Measurements from ENCODE around the gene RPTOR.
"Not testable (repeated sequence)": the region's sequence is repeated elsewhere in the genome, so short reads cannot be mapped to it uniquely, and the experiment has no call there.

RPTOR gene

DNA sequence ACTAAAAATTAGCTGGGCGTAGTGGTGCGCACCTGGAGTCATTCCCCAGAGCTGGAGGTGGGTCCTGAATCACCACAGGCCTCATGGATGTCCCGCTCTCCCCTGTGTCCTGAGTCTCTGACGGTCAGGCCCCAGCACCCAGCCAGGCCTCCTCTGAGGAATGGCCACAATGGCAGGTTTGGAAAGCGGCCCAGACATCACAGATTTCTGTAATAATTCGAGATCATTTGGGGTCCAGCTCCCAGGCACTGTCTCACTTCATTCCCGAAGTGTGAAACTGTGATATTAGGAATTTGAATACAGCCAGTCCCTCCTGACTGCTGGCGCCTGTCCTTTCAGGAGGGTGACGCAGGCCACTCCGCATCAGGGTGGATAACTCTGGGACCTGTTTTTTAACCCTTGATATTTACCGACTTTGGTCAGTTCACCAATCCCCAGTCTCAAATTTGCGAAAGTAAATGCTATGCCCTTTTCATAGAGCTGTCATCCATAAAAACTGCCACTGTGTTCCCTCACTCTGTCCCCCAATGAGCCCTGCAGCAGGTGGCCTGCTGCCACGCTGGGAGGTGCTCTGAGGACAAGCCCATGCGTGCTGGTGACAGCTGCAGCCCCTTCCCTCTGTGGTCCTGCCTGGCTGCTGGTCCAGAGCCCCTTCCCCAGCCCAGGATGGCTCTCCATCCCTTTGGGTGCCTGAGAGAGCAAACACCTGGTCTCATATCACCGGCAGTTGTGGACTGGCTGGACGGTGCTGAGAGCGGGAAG is 28.3 kb upstream of the RPTOR start:
- DNase-seq: no peak

DNA sequence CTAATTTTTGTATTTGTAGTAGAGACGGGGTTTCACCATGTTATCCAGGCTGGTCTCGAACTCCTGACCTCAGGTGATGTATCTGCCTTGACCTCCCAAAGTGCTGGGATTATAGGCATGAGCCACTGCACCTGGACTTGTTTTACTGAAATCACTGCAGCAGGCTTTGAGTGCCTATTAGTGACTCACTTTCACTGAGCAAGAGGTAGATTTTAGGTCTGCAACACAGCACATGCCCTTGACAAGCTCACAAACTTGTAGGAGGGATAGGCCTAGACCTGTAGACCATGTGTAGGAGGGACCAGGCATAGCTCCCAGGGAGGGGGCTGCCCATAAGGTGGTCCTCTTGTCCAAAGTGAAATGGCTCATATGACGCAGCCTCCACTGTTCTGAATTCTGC is 27.0 kb upstream of the RPTOR start:
- DNase-seq: no peak

DNA sequence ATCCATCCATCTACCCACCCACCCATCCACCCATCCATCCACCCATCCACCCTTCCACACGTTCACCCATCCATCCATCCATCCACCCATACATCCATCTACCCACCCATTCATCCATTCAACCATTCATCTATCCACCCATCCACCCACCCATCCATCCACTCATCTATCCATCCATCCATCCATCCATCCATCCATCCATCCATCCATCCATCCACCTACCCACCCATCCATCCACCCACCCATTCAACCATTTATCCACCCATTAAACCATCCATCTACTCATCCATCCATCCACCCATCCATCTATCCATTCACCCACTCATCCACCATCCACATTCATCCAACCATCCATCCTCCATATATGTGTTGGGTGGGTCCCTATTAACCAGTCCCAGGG is 26.2 kb upstream of the RPTOR start:
- DNase-seq: no peak

DNA sequence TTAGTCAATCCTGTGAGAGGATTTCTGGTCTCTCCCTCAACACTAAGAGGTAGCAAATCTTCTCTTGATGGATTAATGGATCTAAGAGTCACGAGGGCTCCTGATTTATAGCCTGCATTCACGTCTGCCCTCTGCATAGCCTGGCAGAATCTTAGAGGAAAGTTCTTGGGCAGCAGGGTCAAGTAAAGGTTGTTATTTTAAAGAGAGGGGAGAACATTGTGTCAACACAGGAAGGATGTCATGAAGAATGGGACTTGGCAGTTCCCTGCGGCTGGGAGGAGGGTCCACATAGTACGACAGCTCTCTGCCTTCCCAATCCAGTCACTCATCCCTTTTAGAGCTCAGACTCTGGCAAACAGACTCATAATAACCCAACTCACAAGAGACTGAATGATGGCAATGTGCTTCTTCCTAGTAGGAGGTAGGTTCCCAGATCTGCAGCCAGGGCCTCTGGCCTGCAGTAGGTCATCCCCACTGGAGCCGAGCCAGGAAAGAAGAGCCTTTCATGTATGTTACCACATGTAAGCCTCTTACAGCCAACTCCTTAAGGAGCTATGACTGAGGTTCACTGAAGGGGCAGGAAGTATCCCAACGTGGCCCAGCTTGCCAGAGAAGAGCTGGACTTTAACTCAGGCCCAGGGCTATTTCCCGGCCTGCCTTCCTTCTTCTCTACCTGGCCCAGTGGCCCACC is 25.4 kb upstream of the RPTOR start:
- DNase-seq: no peak

DNA sequence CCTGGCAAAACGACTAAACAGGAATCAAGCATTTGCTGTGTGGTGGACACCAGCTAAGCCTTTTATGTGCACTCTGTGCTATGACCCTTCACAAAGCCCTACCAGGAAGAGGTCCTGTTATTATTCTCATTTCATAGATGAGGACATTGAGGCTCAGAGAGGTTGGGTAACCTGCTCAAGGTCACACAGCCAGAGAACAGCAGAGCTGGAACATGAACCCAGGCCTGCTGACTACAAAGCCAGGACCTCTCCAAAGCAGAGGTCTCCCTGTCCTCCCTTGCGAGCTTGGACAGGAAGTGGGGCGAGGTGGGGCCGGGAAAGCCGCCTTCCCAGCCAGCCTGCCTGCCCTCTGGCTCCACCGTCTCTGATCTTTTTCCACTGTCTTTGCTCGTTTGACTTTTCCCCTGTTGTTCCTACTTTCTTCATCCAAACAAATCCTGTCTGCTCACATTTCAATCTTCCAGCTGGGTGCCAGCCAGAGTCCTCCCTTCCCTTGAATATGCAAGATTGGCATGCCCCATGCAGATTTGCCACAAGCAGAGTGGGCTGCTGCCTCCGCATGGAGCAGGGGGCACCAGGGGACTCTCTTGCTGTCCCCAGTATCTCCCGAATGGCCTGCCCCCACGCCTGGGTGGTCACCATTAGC is 23.7 kb upstream of the RPTOR start:
- DNase-seq: no peak

DNA sequence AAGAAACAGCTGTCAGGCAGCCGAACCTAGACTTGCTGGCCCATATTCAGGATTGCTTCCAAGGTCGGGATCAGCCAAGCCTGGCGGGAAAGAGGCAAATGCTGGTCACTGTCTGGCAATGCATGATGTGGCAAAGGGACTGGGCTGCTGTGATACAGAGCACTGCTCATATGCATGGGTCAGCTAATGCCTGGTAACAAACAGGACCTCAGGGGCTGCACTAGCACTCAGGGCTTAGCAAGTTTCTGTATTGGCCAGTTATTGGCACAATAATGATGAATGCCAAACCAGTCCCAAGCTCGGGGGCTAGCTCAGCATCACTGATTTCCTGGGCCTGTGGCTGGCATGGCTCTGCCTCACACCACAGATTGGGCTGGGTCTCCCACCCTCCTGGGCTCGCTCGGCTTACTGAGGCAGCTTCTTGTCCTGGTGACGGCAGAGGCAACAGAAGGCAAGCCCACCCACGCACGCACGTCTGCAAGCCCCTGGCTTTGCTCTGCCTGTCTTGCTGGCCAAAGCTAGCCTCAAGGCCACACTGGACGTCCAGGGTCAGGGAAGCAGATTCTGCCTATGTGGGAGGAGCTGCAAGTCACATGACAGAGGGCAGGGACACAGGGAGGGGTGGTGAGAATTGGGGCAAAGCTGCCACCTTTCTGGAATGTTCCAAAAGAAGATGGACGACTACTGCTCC is 21.4 kb upstream of the RPTOR start:
- no peak for DNase-seq

DNA sequence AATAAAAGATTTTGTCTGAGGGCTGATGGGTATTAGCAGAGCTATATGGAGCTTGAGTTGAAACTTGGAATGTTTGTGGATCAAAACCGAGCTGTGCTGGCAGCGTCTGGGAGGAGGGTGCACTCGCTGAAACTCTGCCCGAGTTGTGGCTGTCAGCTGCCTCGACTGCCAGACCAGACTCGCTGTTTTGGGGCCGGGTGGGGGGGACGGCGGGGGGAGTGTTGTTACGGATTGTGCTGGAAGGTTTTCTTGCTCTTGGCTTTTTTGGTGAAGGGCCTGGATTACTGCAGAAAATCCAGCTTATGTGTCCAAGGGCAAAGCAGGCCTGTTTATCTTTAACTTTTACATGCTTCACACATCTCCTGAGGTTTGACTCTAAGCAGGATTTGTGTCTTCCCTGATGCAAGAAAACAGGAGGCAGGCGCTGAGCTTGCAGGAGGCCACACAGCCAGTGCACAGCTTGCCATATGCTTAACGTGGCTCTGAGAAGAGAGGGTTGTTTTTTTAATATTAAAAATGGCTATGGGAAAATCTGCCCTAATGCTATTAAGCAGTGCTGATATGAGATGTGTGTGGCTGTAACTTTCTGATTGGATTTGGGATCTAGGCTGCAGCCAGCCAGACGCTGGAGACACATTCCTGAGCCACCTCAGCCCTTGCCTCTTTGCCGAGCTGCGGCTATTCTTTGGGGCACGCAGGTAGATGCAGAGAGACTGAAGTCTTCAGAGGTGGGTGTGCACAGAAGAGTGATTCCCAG is 20.5 kb upstream of the RPTOR start:
- DNase-seq: no peak

DNA sequence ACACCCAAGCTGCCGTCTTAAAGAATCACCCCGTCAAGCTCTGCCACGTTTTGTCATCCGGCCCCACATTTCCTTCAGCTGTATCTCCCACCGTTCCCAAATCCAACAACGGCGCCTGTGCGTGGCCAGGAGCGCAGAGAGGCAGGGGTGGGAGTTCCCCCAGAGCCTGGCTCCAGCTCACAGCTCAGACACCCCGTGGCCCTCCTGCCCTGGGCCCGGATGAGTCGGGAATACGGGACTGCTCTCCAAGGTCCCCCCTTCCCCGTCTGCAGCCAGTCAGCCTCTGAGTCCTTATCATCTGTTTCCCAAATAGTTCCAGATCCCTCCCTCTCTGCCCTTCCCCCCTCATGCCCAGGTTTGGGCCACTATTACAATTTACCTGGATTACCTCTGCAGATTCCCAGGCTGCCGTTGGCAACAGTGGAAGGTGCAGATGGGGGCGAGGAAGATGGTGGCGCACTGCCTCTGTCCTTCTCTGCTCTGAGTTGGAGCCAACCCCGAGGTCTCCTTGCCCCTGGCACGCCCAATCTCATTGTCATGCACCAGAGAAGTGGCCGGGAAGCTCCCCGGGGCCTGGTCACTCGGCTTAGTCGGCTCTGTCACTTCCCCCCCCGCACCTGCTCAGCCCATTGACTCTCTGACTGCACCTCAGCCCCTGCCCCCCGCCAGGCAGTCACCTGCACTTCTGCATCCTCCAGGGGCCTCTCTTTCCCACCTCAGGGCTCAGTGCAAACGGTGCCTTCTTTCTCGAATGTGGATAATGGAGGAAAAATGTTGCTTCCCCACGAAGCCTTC is 18.3 kb upstream of the RPTOR start:
- no peak for DNase-seq

DNA sequence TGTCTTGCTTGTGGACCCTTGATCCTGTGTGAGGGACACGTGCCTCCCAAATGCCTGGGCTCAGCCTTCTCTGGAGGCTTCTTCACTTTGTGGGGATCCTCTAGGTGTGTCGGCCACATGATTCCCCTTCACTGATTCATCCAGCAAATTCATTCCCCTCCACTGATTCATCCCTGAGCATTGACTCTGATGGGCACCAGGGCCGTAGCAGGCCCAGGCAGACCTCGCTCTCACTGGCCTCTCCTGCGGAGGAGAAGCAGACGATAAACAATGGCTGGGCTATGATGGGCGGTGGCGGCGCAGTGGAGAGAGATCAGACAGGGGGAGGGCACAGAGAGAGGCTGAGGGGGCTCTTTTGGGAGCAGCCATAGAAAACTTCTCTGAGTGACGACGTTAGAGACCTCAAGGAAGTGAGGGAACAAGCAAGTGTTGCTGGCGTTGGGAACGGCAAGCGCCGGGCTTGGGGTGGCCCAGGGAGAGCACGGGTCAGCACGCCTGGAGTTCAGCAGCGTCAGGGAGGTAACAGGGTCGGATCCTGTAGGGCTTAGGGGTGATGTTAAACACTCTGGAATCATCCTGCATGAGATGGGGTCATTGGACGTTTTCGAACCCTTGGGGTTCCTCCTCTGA is 17.5 kb upstream of the RPTOR start:
- no peak for DNase-seq

DNA sequence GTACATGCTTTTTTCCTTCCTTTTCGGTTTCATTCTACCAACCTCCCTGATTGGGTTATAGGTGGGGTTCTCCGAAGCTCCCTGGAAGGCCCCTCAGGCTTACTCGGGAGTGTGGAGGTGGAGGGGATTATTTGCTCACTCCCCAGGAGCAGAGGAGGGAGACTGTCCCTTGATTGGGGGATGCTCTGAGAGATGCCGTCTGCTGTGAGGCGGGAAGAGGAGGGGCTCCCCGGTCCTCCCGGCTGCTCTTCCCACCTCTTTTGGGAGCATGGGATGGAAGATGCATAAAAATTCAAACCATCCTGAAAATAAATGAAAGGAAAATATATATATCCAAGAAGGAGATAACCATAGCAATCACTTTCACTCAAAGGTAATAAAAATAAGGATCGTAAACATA is 16.1 kb upstream of the RPTOR start:
- no peak for DNase-seq

DNA sequence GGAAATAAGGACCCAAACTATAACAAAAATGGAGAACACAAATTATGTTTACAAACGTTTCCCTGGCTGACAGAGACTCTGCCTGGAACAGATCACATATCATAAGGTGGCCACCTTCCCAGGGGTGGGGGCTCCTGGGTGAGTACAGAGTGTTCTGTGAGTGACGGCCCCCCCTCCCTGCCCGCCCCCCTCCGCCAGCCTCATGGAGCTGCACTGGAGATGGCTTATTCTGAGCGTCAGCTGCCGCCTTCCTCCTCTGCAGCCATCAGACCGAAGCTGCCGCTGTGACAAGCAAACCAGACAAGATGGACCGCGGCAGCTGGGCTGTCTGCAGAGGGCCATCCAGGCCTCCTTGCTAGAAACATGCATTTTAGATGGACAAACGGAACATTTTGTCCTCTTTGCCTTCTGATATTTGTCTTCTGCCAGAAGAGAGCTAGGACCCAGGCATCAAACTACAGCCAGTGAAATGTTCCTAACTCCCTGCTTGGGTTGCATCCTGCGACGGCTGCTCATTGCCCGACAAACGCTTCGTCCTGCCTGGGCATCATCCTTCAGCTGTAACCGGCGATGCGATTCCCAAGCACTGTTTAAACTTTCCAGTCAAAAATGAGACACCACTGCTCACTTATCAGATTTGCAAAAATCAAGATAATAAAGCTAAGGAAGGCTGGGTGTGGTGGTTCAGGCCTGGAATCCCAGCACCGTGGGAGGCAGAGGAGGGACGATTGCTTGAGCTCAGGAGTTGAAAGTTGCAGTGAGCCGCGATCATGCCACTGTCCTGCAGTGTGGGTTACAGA is 15.3 kb upstream of the RPTOR start:
- DNase-seq: no peak

DNA sequence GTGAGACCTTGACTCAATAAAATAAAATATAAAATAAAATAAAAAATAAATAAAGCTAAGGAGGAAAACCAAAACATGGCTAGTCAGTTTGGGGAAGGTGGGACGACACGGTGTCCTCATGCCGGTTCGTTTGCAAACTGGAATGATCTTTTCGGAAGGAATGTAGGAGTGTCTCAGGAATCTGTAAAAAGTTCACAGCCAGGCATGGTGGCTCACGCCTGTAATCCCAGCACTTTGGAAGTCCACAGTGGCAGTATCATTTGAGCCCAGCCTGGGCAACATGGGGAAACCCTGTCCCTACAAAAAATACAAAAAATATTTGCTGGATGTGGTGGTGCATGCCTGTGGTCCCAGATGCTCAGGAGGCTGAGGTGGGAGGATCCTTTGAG is 14.7 kb upstream of the RPTOR start:
- no peak for DNase-seq

DNA sequence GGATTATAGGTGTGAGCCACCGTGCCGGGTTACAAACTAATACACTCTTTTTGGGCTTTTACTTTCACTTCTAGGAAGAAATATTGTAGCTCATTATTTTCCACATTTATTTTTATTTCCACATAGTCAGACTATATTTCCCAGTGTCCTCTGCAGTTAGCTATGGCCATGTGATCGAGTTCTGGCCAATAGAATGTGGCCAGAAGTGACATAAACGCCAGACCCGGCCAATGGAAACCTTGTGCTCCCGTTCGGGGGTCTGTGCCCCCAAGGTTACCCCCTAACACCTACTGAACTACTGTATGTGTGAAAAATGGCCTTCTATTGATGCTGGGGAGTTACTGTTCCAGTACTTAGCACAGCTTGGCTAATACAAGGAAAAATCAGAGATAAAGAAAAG is 13.2 kb upstream of the RPTOR start:
- DNase-seq: no peak

DNA sequence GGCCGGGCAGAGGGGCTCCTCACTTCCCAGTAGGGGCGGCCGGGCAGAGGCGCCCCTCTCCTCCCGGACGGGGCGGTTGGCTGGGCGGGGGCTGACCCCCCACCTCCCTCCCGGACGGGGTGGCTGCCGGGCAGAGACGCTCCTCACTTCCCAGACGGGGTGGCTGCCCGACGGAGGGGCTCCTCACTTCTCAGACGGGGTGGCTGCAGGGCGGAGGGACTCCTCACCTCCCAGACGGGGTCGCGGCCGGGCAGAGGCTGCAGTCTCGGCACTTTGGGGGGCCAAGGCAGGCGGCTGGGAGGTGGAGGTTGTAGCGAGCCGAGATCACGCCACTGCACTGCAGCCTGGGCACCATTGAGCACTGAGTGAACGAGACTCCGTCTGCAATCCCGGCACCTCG is 7.3 kb upstream of the RPTOR start:
- not testable (repeated sequence) for DNase-seq

DNA sequence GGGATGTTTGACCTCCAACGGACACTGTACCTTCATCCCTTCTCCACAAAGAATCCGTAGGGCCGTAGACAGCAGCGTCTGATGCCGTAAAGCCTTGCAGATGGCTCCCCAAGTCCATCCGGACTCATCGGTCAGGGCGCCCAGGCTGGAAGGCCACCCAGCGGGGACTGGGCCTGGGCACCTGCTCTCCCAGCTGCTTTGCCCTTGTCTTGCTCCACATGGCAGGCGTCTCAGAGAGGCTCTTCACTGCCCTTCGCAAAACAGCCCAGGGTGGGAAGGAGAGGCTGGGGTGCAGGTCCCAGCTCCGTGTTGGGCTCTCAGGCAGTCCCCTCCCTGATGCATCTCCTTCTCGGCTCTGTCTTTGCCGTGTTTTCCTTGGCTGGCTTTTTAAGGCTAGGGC is 6.2 kb upstream of the RPTOR start:
- DNase-seq: no peak

DNA sequence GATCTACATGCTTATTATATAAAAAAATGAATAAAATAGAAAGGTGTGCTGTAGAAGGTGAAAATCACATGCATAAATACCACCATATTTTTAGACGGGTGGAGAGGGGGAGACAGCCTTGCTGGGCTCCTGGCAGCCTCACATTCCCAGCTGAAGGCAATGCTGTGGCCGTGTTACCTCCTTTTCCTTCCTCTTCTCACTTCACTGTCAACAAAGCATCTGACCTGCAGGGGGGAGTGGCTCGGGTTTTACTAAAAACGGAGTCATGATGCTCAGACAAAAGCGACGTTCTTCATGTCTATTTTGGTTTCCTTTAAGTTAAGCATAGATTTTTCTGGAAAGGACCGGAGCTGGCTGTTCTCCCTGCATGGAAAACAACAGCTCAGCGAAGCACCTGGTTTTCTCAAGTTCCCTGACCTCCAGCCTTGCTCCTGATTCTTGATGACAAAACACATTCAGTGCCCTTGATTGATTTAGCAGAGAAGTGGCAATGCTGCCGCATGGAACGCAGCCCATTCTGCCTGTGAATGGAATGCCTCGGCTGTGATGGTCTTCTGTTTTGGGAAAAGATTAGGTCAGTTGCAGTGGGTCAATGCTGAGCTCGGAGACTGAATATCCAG is 5.5 kb upstream of the RPTOR start:
- no peak for DNase-seq

DNA sequence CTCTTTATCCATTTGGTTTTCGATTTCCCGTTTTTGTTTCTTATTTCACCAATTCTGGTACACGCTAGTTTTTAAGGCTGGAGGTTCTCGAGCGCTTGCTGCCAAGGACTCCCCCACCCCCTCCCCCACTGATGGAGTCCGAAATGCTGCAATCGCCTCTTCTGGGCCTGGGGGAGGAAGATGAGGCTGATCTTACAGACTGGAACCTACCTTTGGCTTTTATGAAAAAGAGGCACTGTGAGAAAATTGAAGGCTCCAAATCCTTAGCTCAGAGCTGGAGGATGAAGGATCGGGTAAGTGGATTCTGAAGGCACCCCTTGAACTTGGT is 825 bp downstream of the RPTOR start:
- no peak for DNase-seq

DNA sequence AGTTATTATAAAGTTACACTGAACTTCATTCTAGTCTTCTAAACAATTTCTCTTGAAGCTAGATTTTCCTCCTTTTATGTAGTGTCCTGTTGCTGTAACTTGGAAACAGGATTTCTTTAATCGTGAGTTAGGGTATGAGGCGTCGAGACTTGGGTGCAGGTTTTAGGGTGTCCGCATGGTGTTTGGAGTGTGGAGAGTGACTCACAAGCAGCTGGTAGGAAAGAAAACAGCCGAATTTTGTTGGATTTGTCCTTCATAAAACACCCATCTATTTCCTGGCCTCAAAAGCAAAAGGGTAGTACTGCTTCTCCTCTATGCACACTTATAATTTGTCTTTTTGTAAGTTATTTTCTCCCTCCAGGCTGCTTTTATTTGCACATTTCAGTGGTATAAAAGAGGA is 1.6 kb downstream of the RPTOR start:
- DNase-seq: no peak

DNA sequence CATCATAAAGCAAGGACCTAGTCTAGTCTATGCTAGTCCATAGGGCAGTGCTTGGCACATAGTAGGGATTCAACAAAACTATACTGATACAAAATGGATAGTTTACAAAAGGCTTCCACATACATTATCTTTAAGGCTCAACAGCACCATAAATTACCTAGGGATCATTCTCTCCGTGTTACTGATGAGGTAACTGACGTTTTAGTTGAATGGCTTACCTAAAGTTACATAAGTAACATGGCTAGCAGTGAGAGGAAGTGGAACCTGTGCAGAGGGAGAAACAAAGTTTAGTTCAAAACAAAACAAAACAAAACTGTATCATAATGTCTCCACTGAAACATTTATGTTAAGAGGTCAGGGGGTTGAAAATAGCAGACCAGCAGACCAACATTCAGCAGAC is 7.9 kb downstream of the RPTOR start:
- DNase-seq: no peak

DNA sequence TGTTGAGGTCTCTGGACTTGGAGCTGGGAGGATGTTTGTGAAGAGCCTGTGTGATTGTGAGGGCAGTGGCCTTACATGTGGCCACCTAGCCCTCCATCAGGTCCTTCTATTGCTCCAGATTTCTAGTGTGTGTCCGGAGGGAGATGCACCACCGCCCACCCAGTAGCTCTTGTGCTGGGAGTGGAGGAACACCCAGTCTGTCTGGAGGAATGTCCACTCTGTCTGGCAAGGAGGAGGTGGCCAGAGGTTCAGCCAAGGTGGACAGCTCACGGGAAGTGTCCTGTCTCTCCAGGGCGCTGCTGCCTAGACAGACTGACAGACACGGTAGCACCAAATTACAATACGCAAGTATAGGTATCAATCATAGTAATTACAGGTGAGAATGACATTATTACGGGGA is 10.6 kb downstream of the RPTOR start:
- no peak for DNase-seq
